SU-DHL-6 (cell line): ENCODE measurements around the gene TCF4.

Experiments
- H2AFZ ChIP-seq: fragments of 200-600 bp; sonication (generic); 2 replicates; pipeline ENCODE4 v1.6.1; 2014; ENCODE audit warnings: low read depth, mild to moderate bottlenecking, moderate library complexity, mixed read lengths, antibody characterized with exemption, low read length; ENCODE audit not compliant: severe bottlenecking
- H3F3A ChIP-seq: fragments of 200-600 bp; shearing (Covaris generic); 2 replicates; pipeline ENCODE4 v1.6.0; 2016; ENCODE audit warnings: antibody characterized with exemption, mild to moderate bottlenecking; ENCODE audit not compliant: insufficient read depth
- H3K27ac ChIP-seq: fragments of 200-600 bp; sonication (generic); 2 replicates; pipeline ENCODE4 v1.5.1; 2016; ENCODE audit warnings: low read depth, mild to moderate bottlenecking, low read length, moderate library complexity, mixed read lengths
- H3K27me3 ChIP-seq: fragments of 200-600 bp; sonication (generic), shearing (Covaris generic); 2 replicates; pipeline ENCODE4 v1.6.0; 2014; ENCODE audit warnings: mild to moderate bottlenecking, low read length
- H3K36me3 ChIP-seq: fragments of 200-600 bp; sonication (generic); 2 replicates; pipeline ENCODE4 v1.6.1; 2014; ENCODE audit warnings: mild to moderate bottlenecking, low read length, mixed read lengths
- H3K4me2 ChIP-seq: fragments of 300-600, 200-600 bp; shearing (Covaris generic), sonication (generic); 2 replicates; pipeline ENCODE4 v1.6.0; 2014; ENCODE audit warnings: low read length, low read depth, mild to moderate bottlenecking; ENCODE audit not compliant: poor library complexity, severe bottlenecking
- H3K4me3 ChIP-seq: fragments of 200-600 bp; sonication (generic); 2 replicates; pipeline ENCODE4 v1.5.1; 2014; ENCODE audit warnings: antibody characterized with exemption, low read length, mild to moderate bottlenecking, mixed read lengths; ENCODE audit not compliant: insufficient read depth, poor library complexity, severe bottlenecking
- H3K79me2 ChIP-seq: fragments of 200-600 bp; sonication (generic); 2 replicates; pipeline ENCODE4 v1.6.1; 2014; ENCODE audit warnings: mild to moderate bottlenecking, low read length, moderate library complexity; ENCODE audit not compliant: insufficient read depth
- H3K9ac ChIP-seq: fragments of 200-600 bp; sonication (generic); 2 replicates; pipeline ENCODE4 v1.7.0; 2014; ENCODE audit warnings: mild to moderate bottlenecking, low read length
- H3K9me2 ChIP-seq: fragments of 200-600 bp; sonication (generic); replicated peaks from 2 replicates; pipeline ENCODE4 v1.6.1; 2014; ENCODE audit warnings: low read length; ENCODE audit not compliant: insufficient read depth
- H3K9me3 ChIP-seq: fragments of 200-600 bp; sonication (generic); 2 replicates; pipeline ENCODE4 v1.6.1; 2014; ENCODE audit warnings: low read length, mixed read lengths; ENCODE audit not compliant: insufficient read depth
- H4K20me1 ChIP-seq: fragments of 200-600 bp; sonication (generic); 2 replicates; pipeline ENCODE4 v1.6.1; 2014; ENCODE audit warnings: low read depth, mild to moderate bottlenecking, antibody characterized with exemption, low read length, moderate library complexity, mixed read lengths
- EZH2phosphoT487 ChIP-seq: fragments of 200-600 bp; sonication (generic), shearing (Covaris generic); conservative IDR thresholded peaks from 2 replicates; pipeline ENCODE4 v1.6.1; 2018; ENCODE audit warnings: mild to moderate bottlenecking, antibody characterized with exemption, low read length, moderate library complexity, mixed read lengths
- TF ChIP-seq, protein P1 (sequence below): fragments of 200-600 bp; sonication (generic); IDR thresholded peaks from one replicate; pipeline ENCODE4 v1.5.1; 2017; ENCODE audit warnings: antibody characterized with exemption, mild to moderate bottlenecking, low read length, moderate library complexity; ENCODE audit not compliant: insufficient read depth, poor library complexity, severe bottlenecking

Gene TCF4

GRCh38 chr18:55570966-55571365, 17.0 kb downstream of the TCF4 start:
- Histone ChIP-seq H3F3A (no peaks in the 10 kb centered on the region), H3K9me3 (no peaks in the 10 kb centered on the region), H3K4me2 (no peak overlapping the region), H3K27ac (no peak overlapping the region), H3K36me3 (no peaks in the 10 kb centered on the region), H2AFZ (no peak overlapping the region), H3K4me3 (no peak overlapping the region), H3K9ac (no peak overlapping the region), H3K79me2 (no peaks in the 10 kb centered on the region), H3K27me3 (no peaks in the 10 kb centered on the region), H4K20me1 (no peaks in the 10 kb centered on the region), H3K9me2 (no peaks in the 10 kb centered on the region)
- TF ChIP-seq, protein P1, sequence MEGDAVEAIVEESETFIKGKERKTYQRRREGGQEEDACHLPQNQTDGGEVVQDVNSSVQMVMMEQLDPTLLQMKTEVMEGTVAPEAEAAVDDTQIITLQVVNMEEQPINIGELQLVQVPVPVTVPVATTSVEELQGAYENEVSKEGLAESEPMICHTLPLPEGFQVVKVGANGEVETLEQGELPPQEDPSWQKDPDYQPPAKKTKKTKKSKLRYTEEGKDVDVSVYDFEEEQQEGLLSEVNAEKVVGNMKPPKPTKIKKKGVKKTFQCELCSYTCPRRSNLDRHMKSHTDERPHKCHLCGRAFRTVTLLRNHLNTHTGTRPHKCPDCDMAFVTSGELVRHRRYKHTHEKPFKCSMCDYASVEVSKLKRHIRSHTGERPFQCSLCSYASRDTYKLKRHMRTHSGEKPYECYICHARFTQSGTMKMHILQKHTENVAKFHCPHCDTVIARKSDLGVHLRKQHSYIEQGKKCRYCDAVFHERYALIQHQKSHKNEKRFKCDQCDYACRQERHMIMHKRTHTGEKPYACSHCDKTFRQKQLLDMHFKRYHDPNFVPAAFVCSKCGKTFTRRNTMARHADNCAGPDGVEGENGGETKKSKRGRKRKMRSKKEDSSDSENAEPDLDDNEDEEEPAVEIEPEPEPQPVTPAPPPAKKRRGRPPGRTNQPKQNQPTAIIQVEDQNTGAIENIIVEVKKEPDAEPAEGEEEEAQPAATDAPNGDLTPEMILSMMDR = no peak
- no peak for TF ChIP-seq EZH2phosphoT487

DNA sequence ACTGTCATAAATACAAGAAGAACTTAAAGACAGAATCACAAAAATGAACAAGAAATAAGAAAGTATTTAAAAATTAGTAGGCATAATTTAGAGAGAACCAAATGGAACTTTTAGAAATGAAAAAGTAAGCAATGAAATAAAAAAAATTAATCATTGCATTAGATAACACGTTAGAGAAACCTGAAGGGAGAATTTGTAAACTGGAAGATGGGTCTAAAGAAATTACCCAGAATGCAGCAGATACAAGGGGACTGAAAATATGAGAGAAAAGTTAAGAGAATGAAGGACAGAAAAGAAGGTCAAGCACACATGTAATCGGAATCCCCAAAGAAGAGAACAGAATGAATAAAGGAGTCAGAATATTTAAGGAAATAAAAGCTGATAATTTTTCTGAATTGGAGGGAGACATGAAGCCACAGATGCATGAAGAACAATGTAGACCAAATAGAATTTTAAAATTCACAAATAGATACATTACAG, 21.5 kb downstream of the TCF4 start:
- H4K20me1 ChIP-seq = no peaks in the 10 kb centered on the region
- H2AFZ ChIP-seq = no peak overlapping the region
- no peaks in the 10 kb centered on the region for H3K36me3 ChIP-seq
- no peak overlapping the region for H3K27ac ChIP-seq
- no peak for TF ChIP-seq EZH2phosphoT487
- TF ChIP-seq, protein P1 = no peak
- no peak overlapping the region for H3K4me3 ChIP-seq
- no peaks in the 10 kb centered on the region for H3F3A ChIP-seq
- no peaks in the 10 kb centered on the region for H3K9me3 ChIP-seq
- H3K79me2 ChIP-seq = no peaks in the 10 kb centered on the region
- no peaks in the 10 kb centered on the region for H3K9me2 ChIP-seq
- no peaks in the 10 kb centered on the region for H3K27me3 ChIP-seq
- no peak overlapping the region for H3K9ac ChIP-seq
- H3K4me2 ChIP-seq = no peak overlapping the region

DNA sequence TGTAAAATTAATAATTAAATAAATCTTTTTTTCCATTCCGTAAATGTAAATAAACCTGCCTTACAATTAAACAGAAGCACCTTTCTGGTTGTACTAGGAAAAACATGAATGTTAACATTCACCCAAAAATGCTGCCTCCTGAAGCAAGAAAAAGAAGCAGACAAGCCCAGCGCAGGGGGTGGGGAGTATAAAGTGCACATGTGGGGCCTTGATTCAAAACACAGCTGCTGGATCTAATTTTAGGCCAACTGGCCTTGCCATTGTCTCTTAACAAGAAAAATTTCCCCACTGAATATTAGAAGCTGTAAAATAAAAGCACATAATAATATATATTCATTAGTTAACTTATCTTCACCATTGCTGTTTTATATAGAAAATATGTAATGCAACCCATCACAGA, 28.3 kb downstream of the TCF4 start:
- TF ChIP-seq, protein P1 = no peak
- no peak for TF ChIP-seq EZH2phosphoT487
- Histone ChIP-seq H2AFZ (no peak overlapping the region), H3K4me3 (no peak overlapping the region), H3K27me3 (no peaks in the 10 kb centered on the region), H3K79me2 (no peaks in the 10 kb centered on the region), H3F3A (no peaks in the 10 kb centered on the region), H3K36me3 (no peaks in the 10 kb centered on the region), H3K9ac (no peak overlapping the region), H4K20me1 (no peaks in the 10 kb centered on the region), H3K9me2 (no peaks in the 10 kb centered on the region), H3K27ac (no peak overlapping the region), H3K4me2 (no peak overlapping the region), H3K9me3 (no peaks in the 10 kb centered on the region; the same call in 1 of the 2 replicates)
